ENCODE results near the gene ACSL1.

ACSL1 gene

DNA sequence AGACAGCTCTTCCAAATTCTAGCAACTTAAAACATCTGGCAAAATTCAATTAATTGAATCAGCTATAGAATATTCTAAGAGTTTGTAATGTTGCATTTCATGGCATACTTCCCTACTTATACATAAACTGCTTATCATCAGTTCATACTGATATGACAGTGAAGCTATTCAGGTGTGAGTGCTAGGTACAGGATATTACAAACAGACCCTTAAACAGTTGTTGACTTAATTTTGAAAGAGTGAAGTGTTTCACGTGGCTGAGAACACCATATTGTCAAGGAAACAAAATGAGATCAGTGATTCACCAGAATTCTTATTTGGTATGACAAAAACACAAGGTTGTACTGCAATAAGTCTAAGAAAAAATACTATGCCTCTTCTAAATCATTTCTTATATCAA lies 119.3 kb downstream of the ACSL1 start:
- no peak for DNase-seq

DNA sequence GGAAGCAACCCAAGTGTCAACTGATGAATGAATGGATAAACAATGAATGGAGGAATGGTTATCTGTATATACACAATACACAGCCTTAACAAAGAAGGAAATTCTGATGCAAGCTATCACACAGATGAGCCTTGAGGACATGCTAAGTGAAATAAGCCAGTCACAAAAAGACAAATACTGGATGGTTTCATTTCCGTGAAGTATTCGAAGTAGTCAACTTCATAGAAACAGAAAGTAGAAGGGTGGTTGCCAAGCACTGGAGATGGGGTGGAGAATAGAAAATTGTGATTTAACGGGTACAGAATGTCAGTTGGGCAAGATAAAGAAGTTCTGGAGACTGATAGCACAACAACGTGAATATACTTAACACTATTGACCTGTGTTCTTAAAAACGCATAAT lies 120.1 kb downstream of the ACSL1 start:
- DNase-seq: no peak

Data from right forelimb (tissue), 1 donor.